Neural crest cell (in vitro differentiated cells): Measurements from ENCODE around the gene TEKT5. TPM values are rescaled to one million over a fixed set of nuclear protein-coding genes. Genes with fewer than 3 reads are reported as not detected.

Source experiments
- DNase-seq: peaks from one replicate; pipeline ENCODE4 v3.0.0; 2021; ENCODE audit warnings: low read depth, mixed read lengths, low spot score
- H3K27ac Mint-ChIP-seq: one replicate; pipeline ENCODE4 v1.8.0; 2021; ENCODE audit warnings: mild to moderate bottlenecking, mixed read lengths; ENCODE audit not compliant: unreplicated experiment
- H3K27me3 Mint-ChIP-seq: 2 replicates; pipeline ENCODE4 v1.8.0; 2021; ENCODE audit warnings: low read depth, mild to moderate bottlenecking, mixed read lengths
- H3K36me3 Mint-ChIP-seq: 2 replicates; pipeline ENCODE4 v1.8.0; 2021; ENCODE audit warnings: low read depth, mild to moderate bottlenecking, mixed read lengths
- H3K4me1 Mint-ChIP-seq: 2 replicates; pipeline ENCODE4 v1.8.0; 2021; ENCODE audit warnings: mixed read lengths
- H3K4me3 Mint-ChIP-seq: one replicate; pipeline ENCODE4 v1.8.0; 2021; ENCODE audit warnings: mild to moderate bottlenecking, mixed read lengths
- H3K9me3 Mint-ChIP-seq: 2 replicates; pipeline ENCODE4 v1.8.0; 2021; ENCODE audit warnings: mixed read lengths
- CTCF ChIP-seq: fragments of 200-600 bp; sonication (generic); conservative IDR thresholded peaks from 2 replicates; pipeline ENCODE4 v1.5.0; 2021; ENCODE audit warnings: antibody characterized with exemption, mild to moderate bottlenecking
- total RNA-seq: library from RNA; stranded (reverse); gene quantifications from 2 replicates; pipeline ENCODE4 v1.2.1, GENCODE V29; 2021

The TEKT5 gene
- total RNA-seq, 1 donor from 2014 or later: 0.68 TPM

- H3K27me3 Mint-ChIP-seq: no peaks in the 10 kb centered on the region
- no peaks in the 10 kb centered on the region for H3K36me3 Mint-ChIP-seq
- no peak for DNase-seq
- H3K9me3 Mint-ChIP-seq: no peaks in the 10 kb centered on the region
- no peaks in the 10 kb centered on the region for H3K4me1 Mint-ChIP-seq
- TF ChIP-seq CTCF: no peak
- no peak overlapping the region for H3K27ac Mint-ChIP-seq
- no peak overlapping the region for H3K4me3 Mint-ChIP-seq
Observed at GRCh38 chr16:10663744-10664143, 31.0 kb downstream of the TEKT5 start.

GRCh38 chr16:10663146-10663545 lies 31.6 kb downstream of the TEKT5 start:
- H3K4me1 Mint-ChIP-seq: no peaks in the 10 kb centered on the region
- no peak overlapping the region for H3K27ac Mint-ChIP-seq
- no peak for DNase-seq
- H3K9me3 Mint-ChIP-seq: no peaks in the 10 kb centered on the region
- no peak for TF ChIP-seq CTCF
- H3K27me3 Mint-ChIP-seq: no peaks in the 10 kb centered on the region
- H3K4me3 Mint-ChIP-seq: no peak overlapping the region
- H3K36me3 Mint-ChIP-seq: no peaks in the 10 kb centered on the region

GRCh38 chr16:10662212-10662611 lies 32.5 kb downstream of the TEKT5 start:
- no peaks in the 10 kb centered on the region for H3K4me1 Mint-ChIP-seq
- no peak overlapping the region for H3K4me3 Mint-ChIP-seq
- no peaks in the 10 kb centered on the region for H3K27me3 Mint-ChIP-seq
- TF ChIP-seq CTCF: no peak
- H3K9me3 Mint-ChIP-seq: peaks cover 3% of the 10 kb centered on the region
- H3K27ac Mint-ChIP-seq: no peak overlapping the region
- DNase-seq: no peak
- H3K36me3 Mint-ChIP-seq: no peaks in the 10 kb centered on the region

- Mint-ChIP-seq H3K4me1 (no peaks in the 10 kb centered on the region), H3K9me3 (peaks cover 3% of the 10 kb centered on the region), H3K4me3 (no peak overlapping the region), H3K27me3 (no peaks in the 10 kb centered on the region), H3K36me3 (no peaks in the 10 kb centered on the region), H3K27ac (no peak overlapping the region)
- no peak for DNase-seq
- no peak for TF ChIP-seq CTCF
Observed at GRCh38 chr16:10661737-10662136, 33.0 kb downstream of the TEKT5 start.

- Mint-ChIP-seq H3K27me3 (no peaks in the 10 kb centered on the region), H3K4me3 (no peak overlapping the region), H3K27ac (no peak overlapping the region), H3K4me1 (no peaks in the 10 kb centered on the region), H3K36me3 (no peaks in the 10 kb centered on the region), H3K9me3 (peaks cover 3% of the 10 kb centered on the region)
- DNase-seq: no peak
- no peak for TF ChIP-seq CTCF
Observed at GRCh38 chr16:10660950-10661635, 33.6 kb downstream of the TEKT5 start.
